Measurements from ENCODE around the gene ADGB.
"Not testable (repeated sequence)": the region's sequence is repeated elsewhere in the genome, so short reads cannot be mapped to it uniquely, and the experiment has no call there.

ADGB gene

GRCh38 chr6:146598772-146599405, at the start of gene ADGB:
Gene ADGB (plus strand): TSS chr6:146598972. CDS start chr6:146599041, 69 bp downstream.
- DNase-seq (ENCODE audit: extremely low read depth, low read depth) = peak; percentile 1

GRCh38 chr6:146550911-146551310, 47.9 kb upstream of the ADGB start:
- no peak for TF ChIP-seq CTCF (IDR thresholded peaks at IDR 0.05; ENCODE audit: low read depth, low read length)
- no peak for DNase-seq (ENCODE audit: extremely low read depth, low read depth)

More at GRCh38 chr6:146598772-146599405, at the start of gene ADGB:
- no peak for TF ChIP-seq CTCF (IDR thresholded peaks at IDR 0.05; ENCODE audit: low read depth, low read length)

- no peak for DNase-seq (ENCODE audit: extremely low read depth, low read depth)
- TF ChIP-seq CTCF (IDR thresholded peaks at IDR 0.05; ENCODE audit: low read depth, low read length) = no peak
Measured at GRCh38 chr6:146551545-146551944, 47.2 kb upstream of the ADGB start.

- TF ChIP-seq CTCF (IDR thresholded peaks at IDR 0.05; ENCODE audit: low read depth, low read length) = no peak
- DNase-seq (ENCODE audit: extremely low read depth, low read depth) = no peak
Measured at GRCh38 chr6:146553377-146554135, 45.2 kb upstream of the ADGB start.

- no peak for TF ChIP-seq CTCF (IDR thresholded peaks at IDR 0.05; ENCODE audit: low read depth, low read length)
- DNase-seq (ENCODE audit: extremely low read depth, low read depth) = no peak
Measured at GRCh38 chr6:146560607-146561006, 38.2 kb upstream of the ADGB start.

- not testable (repeated sequence) for DNase-seq (ENCODE audit: extremely low read depth, low read depth)
Measured at GRCh38 chr6:146566661-146567060, 32.1 kb upstream of the ADGB start.

GRCh38 chr6:146568619-146569018, 30.2 kb upstream of the ADGB start:
- not testable (repeated sequence) for DNase-seq (ENCODE audit: extremely low read depth, low read depth)

GRCh38 chr6:146574211-146574610, 24.6 kb upstream of the ADGB start:
- TF ChIP-seq CTCF (IDR thresholded peaks at IDR 0.05; ENCODE audit: low read depth, low read length) = no peak
- DNase-seq (ENCODE audit: extremely low read depth, low read depth) = no peak

All from AG09319 (cell line).